Vagina (tissue), 2 donors: ENCODE measurements around the gene SORCS1.

Experiments
- POLR2A ChIP-seq, 2 donors: fragments of 450-650 bp; IDR thresholded peaks; one replicate each; pipeline ENCODE4 v1.6.1; 2017; ENCODE audit warnings: antibody characterized with exemption in 2 of 2, mild to moderate bottlenecking in 2 of 2, moderate library complexity in 2 of 2
- POLR2AphosphoS5 ChIP-seq, 2 donors: sonication (generic); formaldehyde crosslinking; IDR thresholded peaks; one replicate each; pipeline ENCODE4 v1.9.0; 2017; ENCODE audit warnings: antibody characterized with exemption in 2 of 2, mild to moderate bottlenecking in 2 of 2, low read depth in 1 of 2; ENCODE audit not compliant: insufficient read depth in 1 of 2

- TF ChIP-seq POLR2AphosphoS5 (IDR thresholded peaks at IDR 0.05; ENCODE audit: insufficient read depth in 1 of 2, low read depth in 1 of 2): no peak
- TF ChIP-seq POLR2A (IDR thresholded peaks at IDR 0.05): no peak
Observed at GRCh38 chr10:106751091-106751490, 413.4 kb downstream of the SORCS1 start.
